ENCODE data around the gene KCNN3.

The KCNN3 gene

DNA sequence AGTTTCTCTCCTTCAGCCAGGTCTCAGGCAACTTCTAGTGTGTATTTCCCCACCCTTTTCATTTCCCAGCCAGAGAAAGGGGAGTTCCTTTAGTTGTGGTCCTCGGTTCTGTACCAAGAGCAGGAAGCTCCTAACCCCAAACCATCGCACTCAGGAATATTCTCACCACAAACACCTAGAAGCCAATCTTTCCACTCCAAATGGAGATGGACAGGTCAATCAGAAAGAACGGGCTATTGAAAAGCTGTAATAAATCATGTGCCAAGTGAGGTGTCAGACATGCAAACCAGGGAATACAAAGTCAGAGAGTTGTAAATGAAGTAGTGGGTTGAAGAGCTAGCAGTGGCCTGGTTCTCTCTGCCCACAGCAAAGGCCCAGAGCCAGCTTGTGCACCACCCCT is 77.2 kb downstream of the KCNN3 start:
- no peak for DNase-seq (ENCODE audit: low read depth)

DNA sequence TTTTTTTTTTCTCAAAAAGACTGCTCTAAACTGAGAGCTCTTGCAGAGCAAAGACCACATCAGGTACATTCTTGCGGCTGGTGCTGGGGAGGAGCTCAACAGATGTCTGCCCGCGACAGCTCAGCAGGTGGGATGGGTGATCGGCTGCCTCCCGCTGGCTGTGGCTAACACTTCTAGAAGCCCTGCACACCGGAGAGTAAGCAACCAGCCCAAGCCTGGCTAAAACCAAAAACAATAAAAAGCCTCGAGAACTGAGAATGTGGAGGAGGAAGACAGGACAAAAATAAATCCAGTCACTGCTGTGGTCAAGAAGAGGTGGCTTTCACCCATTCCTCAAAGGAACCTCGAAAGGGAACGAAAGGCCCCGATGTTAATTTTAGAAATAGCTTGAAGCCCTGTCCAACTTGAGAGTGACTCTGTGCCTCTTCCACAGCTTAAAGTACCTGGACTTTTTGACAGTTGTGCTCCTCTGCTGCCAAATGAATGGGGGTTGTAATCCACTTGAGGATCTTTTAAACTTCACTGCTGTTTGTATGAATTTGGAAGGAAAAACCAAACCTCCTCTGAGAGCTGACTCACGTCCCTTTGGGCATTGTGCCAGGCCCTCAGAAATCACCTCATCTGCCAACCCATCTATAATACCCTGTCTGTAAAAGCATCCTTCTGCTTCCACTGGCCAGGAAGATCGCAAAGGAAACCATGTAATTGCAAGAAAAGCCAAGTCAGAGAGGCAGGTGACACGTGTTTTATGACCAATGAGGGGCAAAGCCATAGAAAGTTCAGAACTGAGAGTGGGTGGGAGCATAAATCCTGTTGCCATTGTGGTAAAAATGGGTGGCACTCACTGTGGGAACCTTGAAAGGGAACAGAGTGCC is 78.6 kb downstream of the KCNN3 start:
- DNase-seq (ENCODE audit: low read depth) = peak; percentile 77

DNA sequence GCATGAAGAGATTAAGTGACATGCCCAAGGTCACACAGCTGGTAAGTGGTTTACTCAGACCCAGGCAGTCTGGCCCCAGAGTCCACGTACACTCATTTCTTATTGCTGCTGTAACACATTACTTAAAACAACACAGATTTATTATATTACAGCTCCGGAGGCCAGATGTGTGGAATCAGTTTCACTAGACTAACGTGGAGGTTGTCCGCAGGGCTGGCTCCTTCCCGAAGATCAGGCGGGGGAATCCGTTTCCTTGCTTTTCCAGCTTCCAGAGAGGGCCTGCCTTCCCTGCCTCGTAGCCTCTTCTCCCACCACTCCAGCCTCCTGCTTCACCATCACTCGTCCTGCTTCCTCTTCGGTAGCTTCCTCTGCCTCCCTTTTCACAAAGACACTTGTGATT is 81.2 kb downstream of the KCNN3 start:
- DNase-seq (ENCODE audit: low read depth) = no peak

GRCh38 chr1:154788110-154788870 is 81.8 kb downstream of the KCNN3 start:
- no peak for DNase-seq (ENCODE audit: low read depth)

- DNase-seq (ENCODE audit: low read depth) = no peak
Observed at GRCh38 chr1:154786804-154787570, 83.1 kb downstream of the KCNN3 start.

DNA sequence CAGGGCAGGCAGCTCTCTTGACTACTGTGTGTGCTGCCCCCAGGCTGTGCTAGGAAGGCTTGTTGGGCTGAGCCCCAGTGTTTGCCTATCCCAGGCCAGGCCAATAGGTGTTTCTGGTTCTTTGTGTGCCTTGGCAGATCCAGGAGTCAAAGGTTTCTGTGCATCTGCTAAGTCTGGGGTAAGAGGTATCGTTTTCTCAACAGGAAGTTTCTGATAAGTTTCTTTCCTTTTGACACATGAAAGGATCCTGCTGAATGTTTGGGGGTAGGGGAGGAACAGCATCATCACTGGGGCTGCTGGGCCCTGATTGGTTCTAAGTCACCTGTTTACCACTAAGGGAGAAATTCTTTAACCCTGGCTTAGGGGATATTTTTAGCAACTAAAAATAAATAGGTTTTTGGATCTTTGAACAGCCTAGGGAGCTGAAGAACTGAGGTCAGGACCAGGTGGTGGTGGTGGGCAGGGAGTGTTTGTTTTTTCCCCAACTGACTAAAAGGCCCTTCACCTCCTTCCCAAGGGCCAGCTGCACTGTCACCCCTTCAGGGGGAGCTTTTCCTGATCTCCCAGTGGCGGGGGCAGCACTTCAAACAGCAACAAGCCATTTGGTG is 85.1 kb downstream of the KCNN3 start:
- DNase-seq (ENCODE audit: low read depth) = peak; percentile 46

DNA sequence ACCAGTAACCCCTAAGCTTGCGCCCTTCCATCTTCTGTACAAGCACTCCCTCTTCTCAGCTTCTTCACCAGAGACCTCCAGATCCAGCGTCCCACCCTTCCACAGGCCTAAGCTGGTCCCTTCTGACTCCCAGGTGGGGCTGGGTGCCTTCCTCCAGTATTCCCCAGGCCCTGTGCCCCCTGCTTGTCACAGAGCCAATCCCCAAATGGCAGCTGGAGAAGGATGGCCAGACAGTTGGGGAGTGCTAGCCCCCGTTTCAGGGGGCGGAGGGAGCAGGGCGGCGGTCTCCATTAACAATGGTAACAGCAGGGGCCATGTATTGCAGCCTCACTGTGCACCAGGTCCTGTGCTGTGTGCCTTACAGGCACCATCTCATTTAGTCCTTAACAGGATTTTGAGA is 85.7 kb downstream of the KCNN3 start:
- no peak for DNase-seq (ENCODE audit: low read depth)

- no peak for DNase-seq (ENCODE audit: low read depth)
Observed at GRCh38 chr1:154783976-154784375, 86.1 kb downstream of the KCNN3 start.

DNA sequence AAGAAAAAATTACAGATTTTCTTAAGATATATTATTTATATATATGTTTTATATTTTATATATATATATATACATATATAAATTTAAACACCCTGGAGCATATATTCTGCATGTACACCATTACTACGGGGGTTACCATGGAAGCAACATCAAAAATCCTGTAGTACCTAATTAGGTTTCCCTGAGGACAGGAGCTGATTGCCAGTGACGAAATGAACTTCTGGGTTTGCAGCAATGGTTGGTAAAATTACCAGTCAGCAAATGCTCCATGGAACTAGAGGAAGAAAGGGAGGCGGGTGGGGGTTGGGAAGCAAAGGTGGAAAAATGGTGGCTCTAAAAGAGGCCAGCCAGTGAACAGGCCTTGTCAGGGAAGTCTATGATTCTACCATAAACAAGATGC is 89.5 kb downstream of the KCNN3 start:
- DNase-seq (ENCODE audit: low read depth) = no peak

- DNase-seq (ENCODE audit: low read depth) = no peak
Observed at GRCh38 chr1:154779551-154780189, 90.4 kb downstream of the KCNN3 start.

DNA sequence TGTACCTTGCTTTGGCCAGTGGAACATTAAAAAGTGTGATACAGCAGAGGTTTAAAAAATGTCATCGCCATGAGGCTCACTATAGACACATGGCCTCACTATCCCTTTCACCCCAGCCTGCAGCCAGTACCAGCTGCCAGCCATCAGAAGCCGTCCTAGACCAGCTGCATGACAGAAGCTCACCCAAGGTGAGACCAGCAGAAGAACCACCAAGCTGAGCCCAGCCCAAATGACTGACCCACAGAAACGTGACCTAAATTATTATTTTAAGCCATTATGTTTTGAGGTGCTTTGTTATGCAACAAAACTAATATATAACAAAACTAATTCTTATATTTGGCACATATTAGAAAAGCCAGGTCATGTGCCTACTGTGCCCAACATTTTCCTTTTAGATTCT is 91.1 kb downstream of the KCNN3 start:
- no peak for DNase-seq (ENCODE audit: low read depth)

GRCh38 chr1:154778275-154778674 is 91.8 kb downstream of the KCNN3 start:
- no peak for DNase-seq (ENCODE audit: low read depth)

DNA sequence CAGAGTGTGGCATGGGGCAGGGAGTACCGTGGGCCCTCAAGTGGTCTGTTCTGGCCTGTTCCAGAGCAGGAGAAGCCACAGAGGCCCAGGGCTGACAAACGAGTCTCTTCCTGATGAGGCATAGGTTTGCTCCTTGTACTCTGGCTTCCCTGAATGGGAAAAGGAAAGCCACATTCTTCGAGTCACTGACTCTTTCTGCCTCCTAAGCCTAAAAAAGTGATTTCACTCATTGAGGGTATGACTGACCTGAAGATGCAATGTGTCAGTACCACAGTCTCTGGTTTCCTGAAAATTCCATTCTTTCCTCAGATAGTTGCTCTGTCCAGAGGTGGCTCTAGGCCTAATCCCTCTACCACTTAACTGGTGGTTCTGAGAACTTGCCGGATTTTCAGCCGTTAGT is 92.3 kb downstream of the KCNN3 start:
- no peak for DNase-seq (ENCODE audit: low read depth)

GRCh38 chr1:154777154-154777553 is 92.9 kb downstream of the KCNN3 start:
- no peak for DNase-seq (ENCODE audit: low read depth)

GRCh38 chr1:154775621-154776605 is 94.2 kb downstream of the KCNN3 start:
- no peak for DNase-seq (ENCODE audit: low read depth)

- no peak for DNase-seq (ENCODE audit: low read depth)
Observed at GRCh38 chr1:154774175-154774855, 95.8 kb downstream of the KCNN3 start.

- DNase-seq (ENCODE audit: low read depth) = no peak
Observed at GRCh38 chr1:154773551-154773950, 96.5 kb downstream of the KCNN3 start.

GRCh38 chr1:154772606-154773506 is 97.2 kb downstream of the KCNN3 start:
- no peak for DNase-seq (ENCODE audit: low read depth)

GRCh38 chr1:154772056-154772455 is 98.0 kb downstream of the KCNN3 start:
- no peak for DNase-seq (ENCODE audit: low read depth)

All from stimulated activated CD4-positive, alpha-beta T cell treated with anti-CD3 and anti-CD28 coated beads, Interleukin-2, amount 100 ng/mL, for 4 hours (primary cell).